HG03025 (cell line): ENCODE measurements around the gene PLA2G4D.

Experiments
- ATAC-seq: cut with Tn5 transposase; IDR thresholded peaks from one replicate; pipeline ENCODE4 v1.9.1; 2021; ENCODE audit warnings: mild to moderate bottlenecking, moderate library complexity; ENCODE audit not compliant: unreplicated experiment, low FRiP score

The PLA2G4D gene

DNA sequence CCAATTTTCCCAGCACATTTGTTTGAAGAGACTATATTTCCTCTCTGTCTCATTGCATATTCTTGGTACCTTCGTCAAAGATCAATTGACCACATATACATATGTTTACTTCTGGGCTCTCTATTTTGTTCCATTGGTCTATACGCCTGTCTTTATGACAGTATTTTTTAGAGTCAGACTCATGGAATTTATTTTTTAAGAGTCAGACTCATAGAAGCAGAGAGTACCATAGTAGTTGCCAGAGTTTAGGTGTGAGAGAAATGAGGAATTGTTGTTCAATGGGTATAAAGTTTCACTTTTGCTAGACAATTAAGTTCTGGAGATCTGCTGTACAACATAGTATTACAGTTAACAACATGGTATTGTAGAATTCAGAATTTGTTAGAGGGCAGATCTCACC lies 35.0 kb upstream of the PLA2G4D start:
- no peak for ATAC-seq

DNA sequence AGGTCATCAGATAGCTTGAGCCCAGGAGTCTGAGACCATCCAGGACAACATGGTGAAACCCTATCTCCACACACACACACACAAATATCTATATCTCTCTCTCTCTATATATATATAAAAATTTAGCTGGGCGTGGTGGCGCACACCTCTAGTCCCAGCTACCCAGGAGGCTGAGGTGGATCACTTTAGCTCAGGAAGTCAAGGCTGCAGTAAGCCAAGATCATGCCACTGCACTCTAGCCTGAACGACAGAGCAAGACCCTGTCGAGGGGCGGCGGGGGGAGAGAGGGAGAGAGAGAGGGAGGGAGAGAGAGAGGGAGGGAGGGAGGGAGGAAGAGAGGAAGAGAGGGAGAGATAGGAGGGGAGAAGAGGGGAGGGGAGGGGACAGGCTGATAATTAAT lies 34.1 kb upstream of the PLA2G4D start:
- no peak for ATAC-seq

DNA sequence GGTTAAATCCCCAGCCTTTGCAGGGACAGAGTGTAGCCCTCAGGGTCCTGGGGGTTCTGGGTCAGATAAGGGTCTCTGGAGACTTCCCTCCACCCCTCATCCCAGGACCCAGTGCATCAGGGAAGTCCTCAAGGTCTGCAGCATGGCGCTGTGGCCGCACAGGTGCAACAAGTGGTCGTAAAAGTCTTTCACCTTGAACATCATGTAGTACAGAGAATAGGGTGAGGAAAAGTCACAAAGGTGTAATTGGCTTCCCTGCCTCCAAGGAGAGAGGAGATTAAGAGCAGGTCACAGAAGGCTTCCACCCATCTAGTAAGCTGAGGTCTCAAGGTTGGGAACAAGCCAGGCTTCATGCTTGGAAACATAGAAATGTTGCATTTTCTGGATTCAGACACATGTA lies 29.2 kb upstream of the PLA2G4D start:
- no peak for ATAC-seq

DNA sequence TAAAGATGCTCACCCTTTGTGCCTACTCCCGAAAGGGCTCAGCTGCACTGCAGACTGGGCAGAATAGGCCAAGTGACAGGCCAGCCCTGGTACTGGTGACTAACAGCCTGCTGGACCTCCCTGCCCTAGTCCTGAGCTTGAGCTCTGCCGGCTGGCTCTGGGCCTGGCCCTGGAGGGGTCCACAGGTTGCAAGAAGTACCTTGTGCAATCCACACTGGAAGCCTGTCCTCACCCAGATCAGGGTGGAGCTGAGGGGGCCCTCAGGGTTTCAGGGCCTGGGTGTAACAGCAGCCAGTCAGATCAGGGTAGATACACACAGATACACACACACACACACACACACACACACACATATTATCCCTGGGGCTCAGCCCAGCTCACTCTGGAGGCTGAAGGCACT lies 27.3 kb upstream of the PLA2G4D start:
- no peak for ATAC-seq

DNA sequence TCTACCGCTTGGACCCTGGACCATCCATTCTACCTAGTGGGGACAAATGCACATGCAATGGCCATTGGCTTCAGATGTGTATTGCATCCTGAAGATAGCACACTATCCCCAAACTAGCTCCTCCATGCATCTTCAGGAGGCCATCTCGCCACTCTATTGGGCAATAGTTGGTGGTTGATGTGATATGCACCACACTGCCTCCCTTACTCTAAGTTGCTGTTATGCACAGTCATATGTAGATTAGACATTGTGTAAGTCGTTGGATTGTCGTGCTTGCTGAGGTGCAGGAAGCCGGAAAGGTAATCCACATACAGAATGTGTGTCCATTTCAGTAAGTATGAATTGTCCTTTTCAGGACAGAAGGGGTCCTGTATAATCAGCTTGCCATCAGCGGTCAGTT lies 26.7 kb upstream of the PLA2G4D start:
- no peak for ATAC-seq

DNA sequence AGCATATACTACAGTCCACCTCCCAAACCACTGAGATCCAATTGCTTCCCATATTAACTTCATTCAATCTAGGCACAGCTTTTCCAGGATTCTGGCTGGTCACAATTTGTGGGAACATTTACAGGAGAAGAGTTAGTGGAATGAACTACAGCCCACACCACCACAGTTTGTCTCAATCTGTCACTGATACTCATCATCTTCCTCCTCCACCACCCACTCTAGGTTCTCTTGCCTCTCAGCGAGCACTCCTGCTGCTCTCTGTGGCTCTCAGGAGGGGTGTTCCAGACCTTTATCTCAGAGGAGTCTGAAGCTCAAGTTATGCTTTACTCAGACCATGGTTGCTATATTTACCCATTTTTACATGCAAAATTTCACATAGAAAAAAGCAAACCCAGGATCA lies 25.9 kb upstream of the PLA2G4D start:
- ATAC-seq: no peak

DNA sequence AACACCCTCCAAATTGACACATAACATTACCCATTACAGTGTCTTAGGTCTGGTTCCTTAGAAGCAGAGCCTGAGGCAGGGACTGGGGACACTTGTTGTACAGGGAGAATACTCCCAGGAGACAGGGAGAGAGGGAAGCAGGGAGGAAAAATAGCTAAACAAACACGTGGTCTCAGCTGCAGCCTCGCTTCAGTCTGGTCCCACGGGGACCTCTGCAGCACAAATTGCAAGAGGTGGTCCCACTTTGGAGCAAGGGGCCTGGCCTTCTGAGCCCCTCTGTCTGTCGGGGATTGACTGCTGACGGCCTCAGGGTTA lies 25.0 kb upstream of the PLA2G4D start:
- no peak for ATAC-seq

DNA sequence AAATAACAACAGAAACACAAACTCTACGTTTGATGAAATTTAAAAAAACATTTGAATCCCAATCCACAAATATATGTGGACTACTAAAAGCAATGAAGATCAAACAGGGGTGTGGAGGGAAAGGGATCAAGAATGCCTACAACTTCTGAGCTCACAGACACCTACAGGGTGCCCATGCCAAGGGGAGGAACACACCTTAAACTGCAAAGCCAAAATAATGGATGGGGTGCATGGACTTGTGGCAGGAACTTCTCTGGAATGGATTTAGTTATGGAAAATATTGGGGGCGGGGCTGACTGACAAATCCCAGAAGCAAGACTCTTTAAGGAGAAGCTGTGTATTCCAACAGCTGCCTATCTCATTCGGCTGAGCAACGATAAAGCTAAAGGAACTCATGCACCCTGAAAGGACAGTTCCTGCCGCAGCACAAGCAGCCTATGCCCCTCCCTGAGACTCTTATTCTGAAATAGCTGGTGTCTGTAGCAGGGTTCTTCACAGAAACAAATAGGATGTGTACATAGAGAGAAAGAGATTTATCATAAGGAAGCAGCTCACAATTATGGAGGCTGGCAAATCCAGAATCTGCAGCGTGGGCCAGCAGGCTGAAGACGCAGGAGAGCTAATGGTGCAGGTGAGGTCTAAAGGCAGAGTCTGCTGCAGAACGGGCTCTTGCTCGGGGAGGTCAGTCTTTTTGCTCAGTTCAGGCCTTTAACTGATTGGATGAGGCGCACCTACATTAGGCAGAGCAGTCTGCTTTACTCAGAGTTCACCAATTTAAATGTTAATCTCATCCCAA lies 24.5 kb upstream of the PLA2G4D start:
- ATAC-seq: no peak

DNA sequence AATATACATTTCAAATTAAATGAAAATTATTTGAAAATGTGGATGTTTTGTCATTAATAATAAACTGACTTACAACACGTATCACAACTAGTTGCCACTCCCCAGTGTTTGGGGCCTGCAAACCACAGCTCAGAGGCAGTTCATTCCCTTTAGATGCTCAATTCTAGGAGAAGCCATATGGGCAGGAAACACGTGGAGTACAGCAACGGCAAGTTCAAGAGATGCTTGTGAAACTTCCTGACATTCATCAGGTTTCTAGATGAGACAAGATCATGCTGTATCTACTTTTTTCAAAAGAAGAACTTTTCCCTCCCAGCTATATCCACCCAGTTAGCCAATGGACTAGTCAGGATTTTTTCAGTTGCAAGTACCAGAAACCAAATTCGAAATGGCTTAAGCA lies 17.6 kb upstream of the PLA2G4D start:
- no peak for ATAC-seq

DNA sequence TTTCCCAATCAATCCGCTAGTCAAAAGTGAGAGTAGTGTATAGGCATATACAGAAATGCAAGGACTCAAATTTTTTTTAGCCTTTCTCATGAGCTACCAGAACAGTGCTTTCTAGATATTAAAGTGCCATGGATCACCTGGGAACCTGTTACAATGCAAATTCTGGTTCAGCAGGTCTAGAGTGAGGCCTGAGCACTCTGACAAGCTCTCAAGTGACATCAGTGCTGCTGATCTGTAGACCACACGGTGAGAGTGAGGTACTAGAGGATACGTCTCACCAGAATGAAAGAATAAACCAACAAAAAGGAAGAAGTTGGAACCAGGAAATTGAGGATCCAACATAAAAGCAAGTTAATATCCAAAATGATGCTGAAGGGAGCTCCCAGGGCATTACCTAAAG lies 16.0 kb upstream of the PLA2G4D start:
- no peak for ATAC-seq

DNA sequence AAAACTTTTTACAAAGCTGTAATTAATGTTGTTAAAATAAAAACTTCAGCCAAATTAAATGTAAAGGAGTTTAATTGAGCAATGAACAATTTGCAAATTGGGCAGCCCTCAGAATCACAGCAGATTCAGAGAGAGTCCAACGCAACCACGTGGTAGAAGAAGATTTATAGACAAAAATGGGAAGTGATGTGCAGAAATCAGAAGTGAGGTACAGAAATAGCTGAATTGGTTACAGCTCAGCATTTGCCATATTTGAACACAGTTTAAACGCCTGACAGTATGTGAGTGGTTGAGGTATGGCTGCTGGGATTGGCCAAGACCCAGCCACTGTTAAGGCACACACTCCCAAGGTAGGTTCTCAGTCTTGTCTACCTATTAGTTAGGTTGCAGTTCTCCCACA lies 14.4 kb upstream of the PLA2G4D start:
- ATAC-seq: no peak

DNA sequence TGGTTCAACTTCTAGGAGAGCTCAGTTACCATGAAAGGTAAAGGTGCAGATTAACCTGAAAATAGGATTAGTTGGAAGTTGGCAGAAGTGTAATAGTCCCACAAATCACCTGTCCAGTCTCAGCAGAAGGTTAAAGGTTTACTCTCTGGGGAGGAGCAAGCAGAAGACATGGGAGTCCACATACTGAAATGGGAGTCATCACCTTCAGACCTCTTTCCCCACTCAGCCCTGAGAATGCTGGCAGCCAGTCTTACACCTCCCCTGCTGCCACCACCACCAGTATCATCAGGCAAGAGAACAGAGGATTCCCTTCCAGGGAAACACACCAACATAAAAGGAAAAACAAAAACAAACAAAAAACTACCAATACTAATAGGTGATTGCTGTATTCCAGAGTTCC lies 13.8 kb upstream of the PLA2G4D start:
- ATAC-seq: no peak

DNA sequence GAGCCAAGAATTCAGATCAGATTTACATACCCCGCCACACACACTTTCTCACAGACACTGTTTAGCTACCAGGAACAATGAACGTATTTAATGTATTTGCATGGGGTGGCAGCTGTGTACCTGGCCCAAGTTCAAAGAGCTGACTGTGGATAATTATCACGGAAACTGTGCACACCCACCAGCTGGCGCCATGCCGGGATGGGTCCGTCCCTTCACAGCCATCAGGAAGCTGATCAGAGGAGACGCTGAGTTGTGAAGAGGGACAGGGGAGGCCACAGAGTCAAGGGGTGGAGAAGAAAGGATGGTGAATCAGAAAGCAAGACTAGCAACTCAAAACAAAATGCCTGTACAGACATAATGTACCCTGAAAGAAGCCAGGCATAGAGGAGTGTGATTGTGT lies 13.1 kb upstream of the PLA2G4D start:
- no peak for ATAC-seq

DNA sequence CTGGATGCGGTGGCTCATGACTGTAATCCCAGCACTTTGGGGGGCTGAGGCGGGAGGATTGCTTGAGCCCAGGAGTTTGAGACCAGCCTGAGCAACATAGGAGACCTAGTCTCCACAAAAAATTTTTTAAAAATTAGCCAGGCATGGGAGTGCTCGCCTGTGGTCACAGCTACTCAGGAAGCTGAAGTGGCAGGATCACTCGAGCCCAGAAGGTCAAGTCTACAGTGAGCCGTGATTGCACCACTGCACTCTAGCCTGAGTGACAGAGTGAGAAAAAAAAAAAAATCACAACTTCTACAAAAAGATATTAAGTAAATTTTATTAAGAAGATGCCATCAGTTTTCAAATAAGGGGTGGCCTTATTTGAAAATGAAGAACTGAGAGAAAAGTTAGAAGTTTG lies 11.9 kb upstream of the PLA2G4D start:
- no peak for ATAC-seq

DNA sequence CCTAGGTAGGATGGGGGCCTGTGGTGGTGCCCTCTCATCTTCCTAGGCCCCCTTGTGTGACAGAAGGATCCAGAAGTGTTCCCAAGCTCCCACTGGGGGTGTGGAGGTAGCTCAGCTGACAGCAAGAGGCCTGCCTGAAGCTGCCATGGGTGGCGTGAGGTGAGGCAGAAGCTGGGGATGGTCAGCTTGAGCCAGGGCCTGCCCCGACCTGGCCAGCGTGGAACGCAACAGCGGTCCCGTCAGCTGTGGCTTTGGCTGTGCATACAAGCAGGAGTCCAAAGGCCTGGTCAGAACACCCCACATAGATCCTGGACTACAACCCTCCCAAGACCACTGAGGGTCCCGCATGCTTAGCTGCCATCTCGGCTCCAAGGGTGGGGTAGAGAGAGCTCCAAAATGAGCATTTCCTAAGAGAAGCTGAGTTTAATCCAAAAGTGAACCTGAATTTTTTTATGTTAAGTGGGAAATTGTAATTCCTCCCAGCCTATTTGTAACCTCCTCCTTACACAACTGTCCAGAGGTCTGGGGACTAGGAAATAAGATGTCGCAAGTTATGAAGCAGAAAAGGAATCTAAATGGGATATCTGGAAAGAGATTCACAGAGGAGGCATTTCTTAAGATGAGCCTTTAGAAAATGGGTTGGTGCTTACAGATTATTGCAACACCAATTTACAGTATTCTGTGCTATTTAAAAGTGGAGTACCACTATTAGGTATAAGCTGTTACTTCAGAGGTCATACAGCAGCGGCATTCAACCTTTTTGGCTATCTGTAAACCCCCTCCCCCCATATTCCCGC lies 9.9 kb upstream of the PLA2G4D start:
- ATAC-seq: no peak

DNA sequence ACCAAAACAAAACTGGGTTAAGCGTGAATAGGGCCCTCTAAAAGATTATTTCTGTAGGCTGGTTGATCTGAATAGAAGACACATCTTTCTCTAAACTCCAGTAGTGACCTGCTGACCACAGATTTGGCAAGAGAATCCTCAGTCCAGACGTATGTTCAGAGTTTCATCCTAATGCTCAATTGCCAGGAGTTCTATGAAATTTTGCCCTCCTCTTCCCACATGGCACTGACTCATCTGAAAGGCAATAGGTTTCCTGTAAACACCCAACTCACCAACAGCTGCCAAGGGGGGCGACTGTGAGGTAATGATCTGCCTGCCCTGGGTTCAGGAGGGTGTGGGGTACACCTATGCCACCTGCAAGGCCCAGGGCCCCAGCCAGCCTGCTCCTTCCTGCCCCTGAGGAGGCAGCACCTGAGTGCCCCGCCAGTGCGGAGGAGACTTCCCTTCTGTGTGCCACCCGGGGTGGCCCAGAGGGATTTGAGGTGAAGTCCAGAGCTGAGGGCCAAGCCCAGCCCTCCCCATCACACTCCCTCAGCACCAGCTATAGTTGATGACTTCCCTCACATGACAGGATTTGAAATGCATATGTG lies 8.4 kb upstream of the PLA2G4D start:
- no peak for ATAC-seq

DNA sequence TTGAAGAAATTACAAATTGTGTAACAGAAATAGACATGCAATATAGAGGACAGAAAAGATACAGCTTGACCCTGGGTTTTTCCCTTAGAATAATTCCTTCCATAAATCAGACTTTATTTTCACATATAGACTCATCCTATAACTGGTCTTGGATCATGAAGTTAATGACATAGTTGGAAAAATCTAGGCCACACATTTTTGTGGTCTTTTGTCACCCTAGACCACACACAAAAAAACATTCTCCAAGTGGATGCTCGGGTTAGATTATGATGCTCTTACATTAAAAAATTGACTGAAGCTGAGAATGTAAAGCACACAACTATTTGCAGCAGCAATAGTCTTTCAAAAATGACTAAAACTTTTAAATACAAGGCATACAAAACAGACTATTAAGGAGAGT lies 7.5 kb upstream of the PLA2G4D start:
- ATAC-seq: no peak

DNA sequence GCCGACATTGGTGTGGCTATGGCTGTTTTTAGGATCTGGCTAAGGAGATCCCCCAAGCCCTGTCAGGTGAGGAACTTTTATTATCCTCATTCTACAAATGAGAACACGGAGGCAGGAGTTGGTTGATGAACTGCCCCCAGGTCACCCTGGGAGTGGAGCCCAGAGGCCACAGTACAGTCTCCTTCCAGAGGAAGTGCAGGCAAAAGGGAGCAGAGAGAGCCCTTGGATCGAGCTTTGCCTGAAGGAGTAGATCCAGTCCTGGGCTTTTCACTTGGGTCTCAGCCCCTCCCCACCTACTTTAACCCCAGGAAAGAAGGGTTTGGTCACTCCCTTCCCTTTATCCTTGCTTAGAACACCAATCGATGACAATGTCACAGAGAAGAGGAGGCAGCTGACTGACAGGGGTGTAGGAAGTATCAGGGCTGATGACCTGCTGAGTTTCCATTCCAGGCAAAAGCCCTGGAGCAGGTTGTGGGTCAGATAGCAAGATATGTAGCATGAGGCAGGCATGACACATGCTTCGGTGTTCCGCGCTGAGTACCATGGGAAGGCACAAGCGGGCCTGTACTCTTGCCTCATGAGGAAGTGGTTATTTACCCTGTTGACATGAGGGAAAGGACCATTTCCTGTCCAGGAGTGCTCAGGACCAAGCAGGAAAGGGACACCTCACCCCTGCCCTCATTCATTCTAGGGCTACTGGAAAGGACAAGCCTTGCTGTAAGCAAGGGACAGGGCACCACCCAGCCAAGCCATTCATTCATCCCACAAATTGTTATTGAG lies 5.8 kb upstream of the PLA2G4D start:
- ATAC-seq: no peak

DNA sequence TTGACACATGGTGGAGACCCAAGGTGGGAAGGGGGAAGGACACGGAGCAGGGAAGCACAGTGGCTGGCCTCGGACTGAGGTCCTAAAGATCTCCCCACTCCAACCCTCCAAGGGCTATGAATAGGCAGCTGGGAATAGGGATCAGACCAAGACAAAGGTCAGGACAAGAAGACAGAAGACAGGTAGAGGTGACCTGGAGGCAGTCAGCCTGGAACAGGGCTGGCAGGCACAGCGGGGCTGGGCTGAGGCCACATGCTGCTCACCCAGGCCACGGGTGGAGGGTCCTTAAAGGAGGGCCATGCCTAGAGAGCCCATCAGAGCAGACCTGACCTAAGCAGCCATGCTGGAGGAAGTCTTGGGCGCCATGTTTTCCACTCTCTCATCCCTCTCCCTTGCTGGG lies 2.7 kb upstream of the PLA2G4D start:
- ATAC-seq: no peak

DNA sequence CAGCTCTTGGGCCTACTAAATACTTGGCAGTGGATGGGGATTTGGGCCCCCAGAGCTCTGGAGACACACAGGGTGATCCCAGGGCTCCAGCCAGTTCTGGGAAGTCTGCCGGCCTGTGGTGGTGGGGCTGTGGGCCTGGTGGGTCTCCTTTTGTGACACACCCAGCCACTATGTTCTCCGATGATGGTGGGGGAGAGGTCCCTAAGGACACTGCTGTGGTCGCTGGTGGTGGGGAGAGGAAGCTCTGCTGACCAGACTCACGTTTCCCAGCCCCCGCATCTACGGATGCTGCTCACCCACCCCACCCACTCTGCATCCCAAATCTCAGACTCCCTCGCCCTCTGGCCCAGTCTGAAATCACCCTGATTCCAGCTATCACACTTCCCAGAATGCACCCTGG lies 396 bp downstream of the PLA2G4D start:
- no peak for ATAC-seq
